GM21825 (cell line): ENCODE data around the gene C1orf53.

Source experiments
- ATAC-seq: cut with Tn5 transposase; IDR thresholded peaks from one replicate; pipeline ENCODE4 v1.9.1; 2021; ENCODE audit warnings: mild to moderate bottlenecking, moderate library complexity; ENCODE audit not compliant: unreplicated experiment

The C1orf53 gene

DNA sequence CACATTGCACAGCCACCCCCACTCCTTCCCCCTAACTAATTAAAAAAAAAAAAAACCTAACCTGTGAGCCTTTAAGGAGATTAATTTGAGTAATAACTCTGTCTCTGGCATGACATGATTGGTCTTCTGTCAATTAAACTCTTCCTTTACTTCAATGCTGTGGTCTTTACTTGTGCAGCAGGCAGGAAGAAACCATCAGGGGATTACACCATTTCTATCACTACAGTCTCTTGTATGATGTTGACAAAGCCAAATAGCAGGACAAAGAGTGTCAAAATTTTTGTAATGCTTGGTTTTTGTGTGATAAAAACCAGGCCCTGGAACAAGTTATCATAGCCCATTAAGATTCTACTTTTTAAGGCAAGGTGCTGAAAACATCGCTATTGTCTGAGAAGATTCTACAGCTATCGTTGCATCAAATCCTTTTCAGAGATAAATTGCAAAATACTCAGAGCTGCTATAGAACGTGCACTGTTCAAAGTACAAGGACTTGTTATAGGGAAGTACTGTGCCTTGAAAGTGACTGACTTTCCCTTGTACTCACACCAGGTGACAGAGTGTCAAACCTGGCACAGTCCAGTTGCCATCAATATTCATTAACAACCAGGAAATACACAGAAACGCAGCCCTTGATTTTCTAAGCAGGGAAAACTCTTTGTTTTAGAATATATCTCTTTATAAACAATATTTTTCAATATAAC, 52.4 kb downstream of the C1orf53 start:
- ATAC-seq = no peak

DNA sequence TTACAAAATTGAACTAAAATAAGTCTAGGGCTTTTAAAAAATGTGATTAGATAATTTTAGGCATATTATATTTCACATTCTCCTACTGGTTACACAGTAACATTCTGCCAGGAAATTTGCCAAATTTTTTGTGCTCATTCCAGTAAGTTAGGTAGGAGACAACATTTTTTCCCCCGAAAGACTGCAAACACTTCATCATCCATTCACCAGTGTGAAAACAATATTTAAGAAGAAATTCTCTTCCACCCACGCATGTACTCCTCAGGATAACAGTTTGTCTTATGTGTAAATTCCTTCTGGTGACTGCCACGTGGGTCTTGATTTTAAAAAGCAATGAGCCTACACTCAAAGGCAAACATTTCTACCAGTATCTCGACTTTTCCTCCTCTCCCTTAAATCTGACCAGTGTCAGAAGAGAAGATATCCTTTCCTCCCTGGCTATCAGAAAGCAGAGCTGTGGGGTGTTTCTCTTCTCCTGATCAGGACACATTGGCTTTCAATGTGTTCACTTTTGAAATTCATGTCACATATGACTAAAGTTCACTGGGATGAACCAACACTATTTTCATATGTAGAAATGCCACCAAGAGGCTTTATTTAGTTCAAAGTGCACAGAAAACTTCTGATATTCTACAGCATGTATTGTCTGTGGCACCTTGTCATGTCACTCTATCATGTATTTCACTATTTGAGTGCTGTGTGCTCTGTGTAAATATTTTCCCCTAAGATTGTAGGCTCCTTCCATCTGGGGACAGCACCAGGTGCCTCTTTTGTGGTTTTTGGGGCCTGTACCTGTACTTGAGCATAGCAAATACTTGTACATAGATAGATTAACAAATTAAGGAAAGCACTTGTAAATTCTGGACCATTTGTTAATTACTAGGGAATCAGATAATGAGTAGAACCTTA, 53.3 kb downstream of the C1orf53 start:
- ATAC-seq = no peak
